SK-N-MC (cell line): ENCODE measurements around the gene PRMT9.

Experiments used
- DNase-seq: peaks from one replicate; pipeline ENCODE4 v3.0.0-alpha.2; 2011; ENCODE audit warnings: low read depth, low spot score
- H3K27ac ChIP-seq: fragments of 200-600 bp; sonication (generic); 2 replicates; pipeline ENCODE4 v1.5.1; 2016; ENCODE audit warnings: mixed run types
- H3K36me3 ChIP-seq: fragments of 200-600 bp; sonication (generic); 2 replicates; pipeline ENCODE4 v1.6.1; 2017; ENCODE audit warnings: antibody characterized with exemption, low read length, mixed read lengths; ENCODE audit not compliant: insufficient read depth
- H3K4me3 ChIP-seq: fragments of 200-600 bp; sonication (generic); 2 replicates; pipeline ENCODE4 v1.5.1; 2016
- H3K9ac ChIP-seq: fragments of 200-600 bp; sonication (generic); 2 replicates; pipeline ENCODE4 v1.8.0; 2017; ENCODE audit warnings: mixed run types, mixed read lengths; ENCODE audit not compliant: insufficient read length
- H3K9me3 ChIP-seq: fragments of 200-600 bp; sonication (generic); 2 replicates; pipeline ENCODE4 v1.6.1; 2017; ENCODE audit warnings: low read depth, mild to moderate bottlenecking, antibody characterized with exemption, low read length, moderate library complexity, mixed read lengths
- EZH2 ChIP-seq: fragments of 200-600 bp; sonication (generic); IDR thresholded peaks from one replicate; pipeline ENCODE4 v1.6.1; 2017; ENCODE audit warnings: antibody characterized with exemption
- FOXP2 ChIP-seq: optimal IDR thresholded peaks from 2 replicates; pipeline ENCODE3; 2011; ENCODE audit warnings: mild to moderate bottlenecking, moderate library complexity; ENCODE audit not compliant: insufficient read depth; ENCODE audit errors: extremely low read length, control extremely low read depth
- POLR2AphosphoS5 ChIP-seq: IDR thresholded peaks from 2 replicates; pipeline ENCODE4 v1.6.1; 2012; ENCODE audit warnings: mild to moderate bottlenecking, low read depth, low read length, borderline replicate concordance

The PRMT9 gene

GRCh38 chr4:147683717-147684700 is at the start of gene PRMT9:
TSS of gene PRMT9 (minus strand) at chr4:147684163. CDS start at chr4:147683987, 176 bp downstream.
- Histone ChIP-seq H3K27ac (peak within 1 kb of the TSS; percentile 63; the same call in 1 of the 2 replicates), H3K36me3 (peaks cover 13% of the 10 kb centered on the region; the same call in 1 of the 2 replicates), H3K9me3 (no peaks in the 10 kb centered on the region), H3K4me3 (peak within 1 kb of the TSS; percentile 91), H3K9ac (peak within 1 kb of the TSS; percentile 92)
- DNase-seq = no peak
- TF ChIP-seq EZH2 (no peak), POLR2AphosphoS5 (peak; percentile 99), FOXP2 (no peak)

GRCh38 chr4:147732518-147733235 is 48.7 kb upstream of the PRMT9 start:
- no peak overlapping the region for H3K27ac ChIP-seq
- TF ChIP-seq POLR2AphosphoS5 = no peak
- TF ChIP-seq EZH2 = no peak
- no peak for TF ChIP-seq FOXP2
- H3K4me3 ChIP-seq = peak overlapping the region; percentile 91
- no peaks in the 10 kb centered on the region for H3K9me3 ChIP-seq
- DNase-seq = no peak
- H3K36me3 ChIP-seq = no peaks in the 10 kb centered on the region
- peak overlapping the region; percentile 77 for H3K9ac ChIP-seq

- peak within 1 kb of the TSS; percentile 77 for H3K9ac ChIP-seq
- TF ChIP-seq POLR2AphosphoS5 (peak; percentile 55; the same call in 1 of the 2 replicates), EZH2 (no peak), FOXP2 (no peak)
- peak within 1 kb of the TSS; percentile 91 for H3K4me3 ChIP-seq
- H3K27ac ChIP-seq = peak within 1 kb of the TSS; percentile 61
- H3K9me3 ChIP-seq = no peaks in the 10 kb centered on the region
- no peak for DNase-seq
- no peaks in the 10 kb centered on the region for H3K36me3 ChIP-seq
These were observed 47.9 kb upstream of the PRMT9 start, which contains the start of gene ARHGAP10 for GRCh38 chr4:147731580-147732517. TSS of gene ARHGAP10 (plus strand) at chr4:147732088. CDS start at chr4:147732302, 214 bp downstream.

- no peak overlapping the region for H3K9ac ChIP-seq
- no peak overlapping the region for H3K27ac ChIP-seq
- TF ChIP-seq POLR2AphosphoS5 (no peak), EZH2 (no peak), FOXP2 (no peak)
- no peaks in the 10 kb centered on the region for H3K36me3 ChIP-seq
- no peak for DNase-seq
- no peaks in the 10 kb centered on the region for H3K9me3 ChIP-seq
- H3K4me3 ChIP-seq = no peak overlapping the region
These were observed 46.4 kb upstream of the PRMT9 start for GRCh38 chr4:147730333-147730732.

- TF ChIP-seq FOXP2 (no peak), EZH2 (no peak), POLR2AphosphoS5 (no peak)
- Histone ChIP-seq H3K9ac (no peak overlapping the region), H3K36me3 (no peaks in the 10 kb centered on the region), H3K27ac (no peak overlapping the region), H3K4me3 (no peak overlapping the region), H3K9me3 (no peaks in the 10 kb centered on the region)
- no peak for DNase-seq
These were observed 43.6 kb upstream of the PRMT9 start for GRCh38 chr4:147727476-147728028.

GRCh38 chr4:147725673-147726072 is 41.7 kb upstream of the PRMT9 start:
- Histone ChIP-seq H3K9ac (no peak overlapping the region), H3K9me3 (no peaks in the 10 kb centered on the region), H3K4me3 (no peak overlapping the region), H3K36me3 (no peaks in the 10 kb centered on the region), H3K27ac (no peak overlapping the region)
- TF ChIP-seq POLR2AphosphoS5 (no peak), EZH2 (no peak), FOXP2 (no peak)
- DNase-seq = no peak

- no peak for TF ChIP-seq FOXP2
- no peak for TF ChIP-seq EZH2
- TF ChIP-seq POLR2AphosphoS5 = no peak
- H3K27ac ChIP-seq = no peak overlapping the region
- H3K36me3 ChIP-seq = no peaks in the 10 kb centered on the region
- no peak for DNase-seq
- H3K9ac ChIP-seq = no peak overlapping the region
- H3K9me3 ChIP-seq = no peaks in the 10 kb centered on the region
- no peak overlapping the region for H3K4me3 ChIP-seq
These were observed 40.7 kb upstream of the PRMT9 start for GRCh38 chr4:147724468-147725201.
